DOHH2 (cell line): ENCODE measurements around the gene CLMN.

Experiments
- H3F3A ChIP-seq: fragments of 200-600 bp; sonication (generic), shearing (Covaris generic); 2 replicates; pipeline ENCODE4 v1.6.0; 2016; ENCODE audit warnings: antibody characterized with exemption, mild to moderate bottlenecking; ENCODE audit not compliant: control insufficient read depth, insufficient read depth
- H3K27ac ChIP-seq: fragments of 200-600 bp; sonication (generic); 2 replicates; pipeline ENCODE4 v1.5.1; 2014; ENCODE audit warnings: low read depth, mild to moderate bottlenecking, low read length, moderate library complexity
- H3K27me3 ChIP-seq: fragments of 200-600 bp; sonication (generic); 2 replicates; pipeline ENCODE4 v1.6.1; 2014; ENCODE audit warnings: mild to moderate bottlenecking, low read length, mixed read lengths; ENCODE audit not compliant: control insufficient read depth
- H3K36me3 ChIP-seq: fragments of 200-600 bp; sonication (generic); 2 replicates; pipeline ENCODE4 v1.6.1; 2014; ENCODE audit warnings: mild to moderate bottlenecking, low read length, moderate library complexity, mixed read lengths; ENCODE audit not compliant: control insufficient read depth
- H3K4me1 ChIP-seq: fragments of 200-600 bp; sonication (generic); 2 replicates; pipeline ENCODE4 v1.6.1; 2014; ENCODE audit warnings: mild to moderate bottlenecking, low read length, mixed read lengths; ENCODE audit not compliant: control insufficient read depth
- H3K4me2 ChIP-seq: fragments of 200-600 bp; sonication (generic); 2 replicates; pipeline ENCODE4 v1.6.0; 2014; ENCODE audit warnings: mild to moderate bottlenecking, low read length, moderate library complexity
- H3K4me3 ChIP-seq: fragments of 200-600 bp; sonication (generic); 2 replicates; pipeline ENCODE4 v1.5.1; 2014; ENCODE audit warnings: mild to moderate bottlenecking, low read length, mixed read lengths
- H3K79me2 ChIP-seq: fragments of 200-600 bp; sonication (generic); 2 replicates; pipeline ENCODE4 v1.6.1; 2014; ENCODE audit warnings: mild to moderate bottlenecking, low read length, mixed read lengths; ENCODE audit not compliant: control insufficient read depth
- H3K9me2 ChIP-seq: fragments of 200-600 bp; sonication (generic); replicated peaks from 2 replicates; pipeline ENCODE4 v1.6.1; 2014; ENCODE audit warnings: mild to moderate bottlenecking, low read length, mixed read lengths; ENCODE audit not compliant: control insufficient read depth
- H3K9me3 ChIP-seq: fragments of 200-600 bp; sonication (generic); 2 replicates; pipeline ENCODE4 v1.6.1; 2014; ENCODE audit warnings: antibody characterized with exemption, low read length, mixed read lengths; ENCODE audit not compliant: control insufficient read depth, insufficient read depth
- H4K20me1 ChIP-seq: fragments of 200-600 bp; sonication (generic); 2 replicates; pipeline ENCODE4 v1.6.0; 2014; ENCODE audit warnings: low read depth, mild to moderate bottlenecking, antibody characterized with exemption, low read length, moderate library complexity; ENCODE audit not compliant: control insufficient read depth, insufficient read depth
- CTCF ChIP-seq: fragments of 200-600 bp; sonication (generic); IDR thresholded peaks from one replicate; pipeline ENCODE4 v1.5.1; 2014; ENCODE audit warnings: antibody characterized with exemption, mild to moderate bottlenecking, low read depth, low read length; ENCODE audit not compliant: poor library complexity, severe bottlenecking
- EZH2phosphoT487 ChIP-seq: fragments of 200-600 bp; sonication (generic); IDR thresholded peaks from 2 replicates; pipeline ENCODE4 v1.6.1; 2017; ENCODE audit warnings: borderline replicate concordance, mild to moderate bottlenecking, antibody characterized with exemption, low read length, moderate library complexity, mixed read lengths

Gene CLMN

GRCh38 chr14:95331708-95332408, 12.2 kb upstream of the CLMN start:
- H3F3A ChIP-seq = no peaks in the 10 kb centered on the region
- H3K27ac ChIP-seq = no peak overlapping the region
- H3K79me2 ChIP-seq = no peaks in the 10 kb centered on the region
- TF ChIP-seq EZH2phosphoT487 (no peak), CTCF (no peak)
- no peaks in the 10 kb centered on the region for H4K20me1 ChIP-seq
- H3K4me2 ChIP-seq = no peak overlapping the region
- no peak overlapping the region for H3K4me3 ChIP-seq
- no peaks in the 10 kb centered on the region for H3K9me2 ChIP-seq
- H3K36me3 ChIP-seq = no peaks in the 10 kb centered on the region
- H3K27me3 ChIP-seq = peaks cover 32% of the 10 kb centered on the region
- H3K9me3 ChIP-seq = no peaks in the 10 kb centered on the region
- H3K4me1 ChIP-seq = peaks cover 24% of the 10 kb centered on the region

- no peak overlapping the region for H3K27ac ChIP-seq
- H3K36me3 ChIP-seq = no peaks in the 10 kb centered on the region
- H3K9me3 ChIP-seq = no peaks in the 10 kb centered on the region
- H3F3A ChIP-seq = no peaks in the 10 kb centered on the region
- no peak for TF ChIP-seq EZH2phosphoT487
- no peak for TF ChIP-seq CTCF
- peaks cover 25% of the 10 kb centered on the region for H3K4me1 ChIP-seq
- no peaks in the 10 kb centered on the region for H3K79me2 ChIP-seq
- H3K27me3 ChIP-seq = peaks cover 42% of the 10 kb centered on the region
- no peaks in the 10 kb centered on the region for H4K20me1 ChIP-seq
- H3K9me2 ChIP-seq = no peaks in the 10 kb centered on the region
- no peak overlapping the region for H3K4me3 ChIP-seq
- no peak overlapping the region for H3K4me2 ChIP-seq
These were observed 11.1 kb upstream of the CLMN start for GRCh38 chr14:95330591-95331370.

GRCh38 chr14:95329941-95330340, 10.2 kb upstream of the CLMN start:
- TF ChIP-seq CTCF = no peak
- no peak for TF ChIP-seq EZH2phosphoT487
- H3K9me2 ChIP-seq = no peaks in the 10 kb centered on the region
- H3K79me2 ChIP-seq = no peaks in the 10 kb centered on the region
- no peak overlapping the region for H3K27ac ChIP-seq
- no peaks in the 10 kb centered on the region for H4K20me1 ChIP-seq
- H3K27me3 ChIP-seq = peaks cover 43% of the 10 kb centered on the region
- no peaks in the 10 kb centered on the region for H3K9me3 ChIP-seq
- H3K4me1 ChIP-seq = peaks cover 25% of the 10 kb centered on the region
- no peaks in the 10 kb centered on the region for H3K36me3 ChIP-seq
- no peak overlapping the region for H3K4me2 ChIP-seq
- no peak overlapping the region for H3K4me3 ChIP-seq
- H3F3A ChIP-seq = no peaks in the 10 kb centered on the region
